ENCODE measurements around the gene CMTM1. TPM values are rescaled to one million over a fixed set of nuclear protein-coding genes. Genes with fewer than 3 reads are reported as not detected.

CMTM1 gene
- total RNA-seq (6.6 TPM), polyA plus RNA-seq (ENCODE audit: insufficient read depth in 1 of 8, insufficient read length in 8 of 8, low replicate concordance in 1 of 8) (1 to 10 TPM; 4.2 to 9.7 (median 6.6) TPM)
- long read RNA-seq, donor 1, result 0 reads
- long read RNA-seq, donor 2, result 0 reads
- long read RNA-seq, donor 3, result 0 reads
- long read RNA-seq, donor 4, result 0 reads
- long read RNA-seq, donor 5, result 0 reads
- long read RNA-seq, donor 6, result 0 reads
- long read RNA-seq, donor 7, result 0 reads
- long read RNA-seq, donor 8, result 0 reads
- long read RNA-seq, donor 9, result 0 reads
- long read RNA-seq, donor 10, result 0 reads
- long read RNA-seq, donor 11, result 0 reads

- Histone ChIP-seq H3K9me3 (replicated peaks; ENCODE audit: control insufficient read depth, low read depth, low read length) (no peaks in the 10 kb centered on the region), H3K27ac (ENCODE audit: low read length) (no peak within 1 kb of the TSS), H3K4me3 (ENCODE audit: low read length) (no peak within 1 kb of the TSS), H3K27me3 (ENCODE audit: control insufficient read depth, insufficient read depth, low read length) (no peaks in the 10 kb centered on the region), H3K36me3 (ENCODE audit: control insufficient read depth, insufficient read depth, low read length) (peaks cover 33% of the 10 kb centered on the region), H3K4me1 (ENCODE audit: control insufficient read depth, insufficient read depth, low read length) (no peaks in the 10 kb centered on the region)
- WGBS (ENCODE audit: insufficient coverage), result 80% methylated on average over 48 of the region's 54 CpGs
- DNase-seq, result no peak
These were observed at the start of gene CMTM1 for GRCh38 chr16:66566051-66566901. Gene CMTM1, plus strand, starts transcription at chr16:66566439. Its CDS starts 75 bp downstream, at chr16:66566514.

GRCh38 chr16:66516509-66516807, 49.8 kb upstream of the CMTM1 start:
- WGBS (ENCODE audit: insufficient coverage), result 39% methylated on average over 8 of the region's 8 CpGs
- Histone ChIP-seq H3K36me3 (ENCODE audit: control insufficient read depth, insufficient read depth, low read length) (peaks cover 40% of the 10 kb centered on the region), H3K9me3 (replicated peaks; ENCODE audit: control insufficient read depth, low read depth, low read length) (no peaks in the 10 kb centered on the region), H3K27ac (ENCODE audit: low read length) (peak overlapping the region; percentile 95), H3K27me3 (ENCODE audit: control insufficient read depth, insufficient read depth, low read length) (no peaks in the 10 kb centered on the region), H3K4me1 (ENCODE audit: control insufficient read depth, insufficient read depth, low read length) (peaks cover 57% of the 10 kb centered on the region), H3K4me3 (ENCODE audit: low read length) (no peak overlapping the region)
- no peak for DNase-seq

- H3K27ac ChIP-seq (ENCODE audit: low read length), result peak overlapping the region; percentile 95
- peak; percentile 97 for DNase-seq
- WGBS (ENCODE audit: insufficient coverage), result 0% methylated on average over 3 of the region's 15 CpGs
- H3K27me3 ChIP-seq (ENCODE audit: control insufficient read depth, insufficient read depth, low read length), result no peaks in the 10 kb centered on the region
- no peaks in the 10 kb centered on the region for H3K9me3 ChIP-seq (replicated peaks; ENCODE audit: control insufficient read depth, low read depth, low read length)
- peaks cover 55% of the 10 kb centered on the region for H3K4me1 ChIP-seq (ENCODE audit: control insufficient read depth, insufficient read depth, low read length)
- H3K4me3 ChIP-seq (ENCODE audit: low read length), result no peak overlapping the region
- H3K36me3 ChIP-seq (ENCODE audit: control insufficient read depth, insufficient read depth, low read length), result peaks cover 38% of the 10 kb centered on the region
These were observed 49.2 kb upstream of the CMTM1 start for GRCh38 chr16:66516808-66517585.

- 90% methylated on average over 4 of the region's 8 CpGs for WGBS (ENCODE audit: insufficient coverage)
- H3K36me3 ChIP-seq (ENCODE audit: control insufficient read depth, insufficient read depth, low read length), result peaks cover 36% of the 10 kb centered on the region
- no peak for DNase-seq
- H3K4me3 ChIP-seq (ENCODE audit: low read length), result no peak overlapping the region
- H3K4me1 ChIP-seq (ENCODE audit: control insufficient read depth, insufficient read depth, low read length), result peaks cover 57% of the 10 kb centered on the region
- no peaks in the 10 kb centered on the region for H3K27me3 ChIP-seq (ENCODE audit: control insufficient read depth, insufficient read depth, low read length)
- H3K27ac ChIP-seq (ENCODE audit: low read length), result peak overlapping the region; percentile 95
- no peaks in the 10 kb centered on the region for H3K9me3 ChIP-seq (replicated peaks; ENCODE audit: control insufficient read depth, low read depth, low read length)
These were observed 48.5 kb upstream of the CMTM1 start for GRCh38 chr16:66517586-66518263.

GRCh38 chr16:66519482-66520373, 46.5 kb upstream of the CMTM1 start:
- peaks cover 34% of the 10 kb centered on the region for H3K36me3 ChIP-seq (ENCODE audit: control insufficient read depth, insufficient read depth, low read length)
- H3K4me3 ChIP-seq (ENCODE audit: low read length), result no peak overlapping the region
- no peaks in the 10 kb centered on the region for H3K27me3 ChIP-seq (ENCODE audit: control insufficient read depth, insufficient read depth, low read length)
- H3K9me3 ChIP-seq (replicated peaks; ENCODE audit: control insufficient read depth, low read depth, low read length), result no peaks in the 10 kb centered on the region
- 78% methylated on average over 10 of the region's 11 CpGs for WGBS (ENCODE audit: insufficient coverage)
- H3K27ac ChIP-seq (ENCODE audit: low read length), result peak overlapping the region; percentile 81
- no peak for DNase-seq
- H3K4me1 ChIP-seq (ENCODE audit: control insufficient read depth, insufficient read depth, low read length), result peaks cover 66% of the 10 kb centered on the region

GRCh38 chr16:66520406-66521170, 45.7 kb upstream of the CMTM1 start:
- peak overlapping the region; percentile 81 for H3K27ac ChIP-seq (ENCODE audit: low read length)

GRCh38 chr16:66521252-66521713, 45.0 kb upstream of the CMTM1 start:
- H3K27me3 ChIP-seq (ENCODE audit: control insufficient read depth, insufficient read depth, low read length), result no peaks in the 10 kb centered on the region
- no peak for DNase-seq
- 68% methylated on average over 2 of the region's 5 CpGs for whole genome bisulfite sequencing (ENCODE audit: insufficient coverage)
- H3K27ac ChIP-seq (ENCODE audit: low read length), result peak overlapping the region; percentile 63
- H3K36me3 ChIP-seq (ENCODE audit: control insufficient read depth, insufficient read depth, low read length), result peaks cover 36% of the 10 kb centered on the region
- H3K4me1 ChIP-seq (ENCODE audit: control insufficient read depth, insufficient read depth, low read length), result peaks cover 60% of the 10 kb centered on the region
- H3K4me3 ChIP-seq (ENCODE audit: low read length), result no peak overlapping the region
- H3K9me3 ChIP-seq (replicated peaks; ENCODE audit: control insufficient read depth, low read depth, low read length), result no peaks in the 10 kb centered on the region

More at GRCh38 chr16:66520406-66521170, 45.7 kb upstream of the CMTM1 start:
- Histone ChIP-seq H3K27me3 (ENCODE audit: control insufficient read depth, insufficient read depth, low read length) (no peaks in the 10 kb centered on the region), H3K36me3 (ENCODE audit: control insufficient read depth, insufficient read depth, low read length) (peaks cover 36% of the 10 kb centered on the region), H3K4me3 (ENCODE audit: low read length) (no peak overlapping the region), H3K4me1 (ENCODE audit: control insufficient read depth, insufficient read depth, low read length) (peaks cover 66% of the 10 kb centered on the region), H3K9me3 (replicated peaks; ENCODE audit: control insufficient read depth, low read depth, low read length) (no peaks in the 10 kb centered on the region)
- peak; percentile 66 for DNase-seq
- whole genome bisulfite sequencing (ENCODE audit: insufficient coverage), result 73% methylated on average over 4 of the region's 14 CpGs

- Histone ChIP-seq H3K27ac (ENCODE audit: low read length) (peak overlapping the region; percentile 63), H3K4me3 (ENCODE audit: low read length) (no peak overlapping the region), H3K4me1 (ENCODE audit: control insufficient read depth, insufficient read depth, low read length) (peaks cover 51% of the 10 kb centered on the region), H3K36me3 (ENCODE audit: control insufficient read depth, insufficient read depth, low read length) (peaks cover 41% of the 10 kb centered on the region), H3K9me3 (replicated peaks; ENCODE audit: control insufficient read depth, low read depth, low read length) (no peaks in the 10 kb centered on the region), H3K27me3 (ENCODE audit: control insufficient read depth, insufficient read depth, low read length) (no peaks in the 10 kb centered on the region)
- no peak for DNase-seq
- 88% methylated on average over 11 of the region's 17 CpGs for WGBS (ENCODE audit: insufficient coverage)
These were observed 44.1 kb upstream of the CMTM1 start for GRCh38 chr16:66521951-66522771.
